Activated CD4-positive, alpha-beta T cell treated with anti-CD3 and anti-CD28 coated beads for 36 hours (primary cell): ENCODE results near the gene CEMIP. TPM values are rescaled to one million over a fixed set of nuclear protein-coding genes. Genes with fewer than 3 reads are reported as not detected.

ENCODE experiments used
- ATAC-seq: fragments of 200-7000 bp; cut with Tn5 transposase; one replicate; pipeline ENCODE4 v1.10.0; 2021; ENCODE audit warnings: mild to moderate bottlenecking, moderate library complexity
- CTCF ChIA-PET: fragments of 350-600 bp; sonication (Branson Sonifier 250); formaldehyde crosslinking; loops from one replicate; lab custom pipeline; 2021; ENCODE audit warnings: antibody characterized with exemption; lab: Charles Lee
- POLR2A ChIA-PET: fragments of 350-600 bp; sonication (Branson Sonifier 250); formaldehyde crosslinking; loops from one replicate; lab custom pipeline; 2021; ENCODE audit warnings: antibody characterized with exemption, inconsistent platforms; lab: Charles Lee
- DNase-seq: peaks from one replicate; pipeline ENCODE4 v3.0.0-alpha.2; 2020
- H3K27ac Mint-ChIP-seq: one replicate; pipeline ENCODE4 v1.8.0; 2021; ENCODE audit warnings: mixed read lengths
- H3K27me3 Mint-ChIP-seq: one replicate; pipeline ENCODE4 v1.8.0; 2021; ENCODE audit warnings: mixed read lengths
- H3K36me3 Mint-ChIP-seq: one replicate; pipeline ENCODE4 v1.8.0; 2021; ENCODE audit warnings: low read depth, mixed read lengths
- H3K4me1 Mint-ChIP-seq: one replicate; pipeline ENCODE4 v1.8.0; 2021; ENCODE audit warnings: mixed read lengths
- H3K4me3 Mint-ChIP-seq: one replicate; pipeline ENCODE4 v1.8.0; 2021; ENCODE audit warnings: mild to moderate bottlenecking, moderate library complexity, mixed read lengths
- H3K9me3 Mint-ChIP-seq: one replicate; pipeline ENCODE4 v1.8.0; 2021; ENCODE audit warnings: low read depth, mixed read lengths
- intact Hi-C, 2 experiments: fragments of 100-400 bp; cut with DNase I in 1 of 2; cut with micrococcal nuclease in 1 of 2; formaldehyde crosslinking; loops; one replicate each; pipeline versions ENCODE4 v1.14.2 to v1.15.1; 2022 to 2024; cut with DNase I, micrococcal nuclease
- total RNA-seq, 2 experiments: library from RNA; stranded (reverse); gene quantifications; one replicate each; pipeline ENCODE4 v1.2.3, GENCODE V29; 2021

Gene CEMIP
- total RNA-seq, 2 experiments from 2014 or later = 0.04 TPM; not detected in 1

GRCh38 chr15:80989081-80989517, 209.9 kb downstream of the CEMIP start:
- POLR2A ChIA-PET = no interaction called here

GRCh38 chr15:80989518-80990478, 210.6 kb downstream of the CEMIP start, which contains the start of gene MESD:
Gene MESD, minus strand, starts transcription at chr15:80989819. Its CDS starts 28 bp downstream, at chr15:80989791.
- no peaks in the 10 kb centered on the region for H3K9me3 Mint-ChIP-seq
- DNase-seq = peak; percentile 99
- H3K27ac Mint-ChIP-seq = peak within 1 kb of the TSS; percentile 89
- ChIA-PET POLR2A (no interaction called here), CTCF (interaction anchor here (0.6 to 2.3 kb wide), 4 partner anchors 11 to 1394 kb away, joined by 3 to 8 read pairs (median 6); partner anchors contain the start of gene TLNRD1)
- no peaks in the 10 kb centered on the region for H3K27me3 Mint-ChIP-seq
- peaks cover 50% of the 10 kb centered on the region for H3K4me1 Mint-ChIP-seq
- peak; percentile 99 for ATAC-seq
- H3K36me3 Mint-ChIP-seq = peaks cover 16% of the 10 kb centered on the region
- peak within 1 kb of the TSS; percentile 94 for H3K4me3 Mint-ChIP-seq
- intact Hi-C loops = loop anchor here (1.0 to 10.0 kb wide), 7 partner anchors 11 to 1548 kb away; partner anchors contain the start of genes TLNRD1 (in 2 of the 2), ABHD17C (in 1 of the 2), MEX3B (in 1 of the 2) and STARD5 (in 1 of the 2)

More at GRCh38 chr15:80989081-80989517, 209.9 kb downstream of the CEMIP start:
- Mint-ChIP-seq H3K4me1 (peaks cover 56% of the 10 kb centered on the region), H3K4me3 (peak overlapping the region; percentile 94), H3K36me3 (peaks cover 17% of the 10 kb centered on the region), H3K27ac (peak overlapping the region; percentile 89), H3K27me3 (no peaks in the 10 kb centered on the region), H3K9me3 (no peaks in the 10 kb centered on the region)
- intact Hi-C loops = loop anchor here (1.0 to 2.0 kb wide), 5 partner anchors 11 to 1057 kb away; partner anchors contain the start of genes ABHD17C (in 1 of the 2), MEX3B (in 1 of the 2), STARD5 (in 1 of the 2) and TLNRD1 (in 1 of the 2)
- no peak for ATAC-seq
- CTCF ChIA-PET = interaction anchor here (1.6 kb wide), 1 partner anchor 9 kb away, joined by 4 read pairs; no protein-coding TSS in a partner anchor
- no peak for DNase-seq

GRCh38 chr15:80990955-80991354, 211.8 kb downstream of the CEMIP start:
- peaks cover 44% of the 10 kb centered on the region for H3K4me1 Mint-ChIP-seq

GRCh38 chr15:80991421-80991820, 212.3 kb downstream of the CEMIP start:
- POLR2A ChIA-PET = interaction anchor here (1.0 kb wide), 1 partner anchor 9 kb away, joined by 6 read pairs; the partner anchor contains the start of gene TLNRD1
- H3K27ac Mint-ChIP-seq = no peak overlapping the region

More at GRCh38 chr15:80990955-80991354, 211.8 kb downstream of the CEMIP start:
- POLR2A ChIA-PET = interaction anchor here (1.0 kb wide), 1 partner anchor 9 kb away, joined by 6 read pairs; the partner anchor contains the start of gene TLNRD1
- CTCF ChIA-PET = interaction anchor here (0.6 to 2.3 kb wide), 6 partner anchors 9 to 1393 kb away, joined by 3 to 8 read pairs (median 5); partner anchors contain the start of gene TLNRD1
- DNase-seq (no peak), ATAC-seq (no peak)
- H3K36me3 Mint-ChIP-seq = peaks cover 13% of the 10 kb centered on the region
- intact Hi-C loops = loop anchor here (1.0 to 10.0 kb wide), 3 partner anchors 9 to 1546 kb away; partner anchors contain the start of gene TLNRD1 (in 1 of the 2)
- H3K27me3 Mint-ChIP-seq = no peaks in the 10 kb centered on the region
- no peak overlapping the region for H3K27ac Mint-ChIP-seq
- H3K4me3 Mint-ChIP-seq = no peak overlapping the region
- H3K9me3 Mint-ChIP-seq = no peaks in the 10 kb centered on the region

GRCh38 chr15:80992006-80992405, 212.8 kb downstream of the CEMIP start:
- intact Hi-C loops = loop anchor here in 1 of 2 experiments (5.0 to 10.0 kb wide), 2 partner anchors 413 to 1545 kb away; no protein-coding TSS in a partner anchor
- ATAC-seq (no peak), DNase-seq (no peak)
- Mint-ChIP-seq H3K36me3 (peaks cover 10% of the 10 kb centered on the region), H3K4me1 (peaks cover 35% of the 10 kb centered on the region), H3K4me3 (no peak overlapping the region), H3K9me3 (no peaks in the 10 kb centered on the region), H3K27ac (no peak overlapping the region), H3K27me3 (no peaks in the 10 kb centered on the region)
- POLR2A ChIA-PET = interaction anchor here (1.0 kb wide), 1 partner anchor 8 kb away, joined by 6 read pairs; the partner anchor contains the start of gene TLNRD1
- CTCF ChIA-PET = interaction anchor here (1.2 to 5.0 kb wide), 4 partner anchors 8 to 274 kb away, joined by 7 to 23 read pairs (median 8); partner anchors contain the start of gene TLNRD1

More at GRCh38 chr15:80991421-80991820, 212.3 kb downstream of the CEMIP start:
- DNase-seq (peak; percentile 61), ATAC-seq (peak; percentile 35)
- H3K9me3 Mint-ChIP-seq = no peaks in the 10 kb centered on the region
- H3K27me3 Mint-ChIP-seq = no peaks in the 10 kb centered on the region
- intact Hi-C loops = loop anchor here in 1 of 2 experiments (5.0 to 10.0 kb wide), 2 partner anchors 413 to 1546 kb away; no protein-coding TSS in a partner anchor
- CTCF ChIA-PET = interaction anchor here (1.0 to 5.0 kb wide), 5 partner anchors 9 to 284 kb away, joined by 3 to 23 read pairs (median 7); partner anchors contain the start of gene TLNRD1
- H3K36me3 Mint-ChIP-seq = peaks cover 10% of the 10 kb centered on the region
- no peak overlapping the region for H3K4me3 Mint-ChIP-seq
- peaks cover 41% of the 10 kb centered on the region for H3K4me1 Mint-ChIP-seq

- Mint-ChIP-seq H3K4me1 (peaks cover 32% of the 10 kb centered on the region), H3K4me3 (no peak overlapping the region), H3K27ac (no peak overlapping the region), H3K36me3 (peaks cover 10% of the 10 kb centered on the region), H3K9me3 (no peaks in the 10 kb centered on the region), H3K27me3 (no peaks in the 10 kb centered on the region)
- ChIA-PET CTCF (interaction anchor here (2.3 to 5.0 kb wide), 2 partner anchors 8 to 274 kb away, joined by 8 to 23 read pairs; partner anchors contain the start of gene TLNRD1), POLR2A (no interaction called here)
- intact Hi-C loops = loop anchor here in 1 of 2 experiments (5.0 to 10.0 kb wide), 2 partner anchors 412 to 1545 kb away; no protein-coding TSS in a partner anchor
- ATAC-seq (no peak), DNase-seq (no peak)
These were observed 213.3 kb downstream of the CEMIP start for GRCh38 chr15:80992441-80992840.

GRCh38 chr15:80996247-80996646, 217.1 kb downstream of the CEMIP start:
- intact Hi-C loops = loop anchor here (1.0 to 10.0 kb wide), 4 partner anchors 110 to 409 kb away; no protein-coding TSS in a partner anchor
- H3K36me3 Mint-ChIP-seq = no peaks in the 10 kb centered on the region
- ChIA-PET POLR2A (no interaction called here), CTCF (interaction anchor here (5.0 kb wide), 1 partner anchor 270 kb away, joined by 23 read pairs; no protein-coding TSS in a partner anchor)
- H3K27ac Mint-ChIP-seq = no peak overlapping the region
- no peaks in the 10 kb centered on the region for H3K9me3 Mint-ChIP-seq
- peak; percentile 24 for DNase-seq
- no peaks in the 10 kb centered on the region for H3K27me3 Mint-ChIP-seq
- H3K4me1 Mint-ChIP-seq = peaks cover 24% of the 10 kb centered on the region
- H3K4me3 Mint-ChIP-seq = no peak overlapping the region
- ATAC-seq = no peak

GRCh38 chr15:80997692-80998091, 218.5 kb downstream of the CEMIP start:
- ChIA-PET CTCF (interaction anchor here (0.6 to 1.8 kb wide), 3 partner anchors 106 to 268 kb away, joined by 3 to 11 read pairs (median 3); no protein-coding TSS in a partner anchor), POLR2A (interaction anchor here (0.7 kb wide), 1 partner anchor 147 kb away, joined by 8 read pairs; no protein-coding TSS in a partner anchor)
- ATAC-seq (no peak), DNase-seq (no peak)
- intact Hi-C loops = loop anchor here (2.0 to 10.0 kb wide), 2 partner anchors 111 to 407 kb away; no protein-coding TSS in a partner anchor
- Mint-ChIP-seq H3K9me3 (no peaks in the 10 kb centered on the region), H3K4me1 (peaks cover 18% of the 10 kb centered on the region), H3K27ac (no peak overlapping the region), H3K36me3 (no peaks in the 10 kb centered on the region), H3K4me3 (no peak overlapping the region), H3K27me3 (no peaks in the 10 kb centered on the region)

- Mint-ChIP-seq H3K9me3 (no peaks in the 10 kb centered on the region), H3K36me3 (peaks cover under 1% of the 10 kb centered on the region), H3K4me1 (peaks cover 21% of the 10 kb centered on the region), H3K27me3 (no peaks in the 10 kb centered on the region), H3K4me3 (no peak overlapping the region), H3K27ac (peak overlapping the region; percentile 52)
- DNase-seq (no peak), ATAC-seq (no peak)
- ChIA-PET POLR2A (interaction anchor here (0.7 kb wide), 1 partner anchor 146 kb away, joined by 8 read pairs; no protein-coding TSS in a partner anchor), CTCF (interaction anchor here (1.6 to 1.8 kb wide), 2 partner anchors 105 to 268 kb away, joined by 3 to 11 read pairs; no protein-coding TSS in a partner anchor)
- intact Hi-C loops = loop anchor here in 1 of 2 experiments (10.0 kb wide), 1 partner anchor 407 kb away; no protein-coding TSS in a partner anchor
These were observed 219.1 kb downstream of the CEMIP start for GRCh38 chr15:80998251-80998650.

- Mint-ChIP-seq H3K27me3 (no peaks in the 10 kb centered on the region), H3K4me1 (peaks cover 35% of the 10 kb centered on the region), H3K36me3 (peaks cover 13% of the 10 kb centered on the region), H3K4me3 (peak overlapping the region; percentile 92), H3K27ac (peak overlapping the region; percentile 92), H3K9me3 (no peaks in the 10 kb centered on the region)
- DNase-seq = peak; percentile 77
- intact Hi-C loops = loop anchor here (1.0 to 10.0 kb wide), 11 partner anchors 9 to 1047 kb away; partner anchors contain the start of genes FAH (in 1 of the 2), MESD (in 1 of the 2) and MEX3B (in 1 of the 2)
- POLR2A ChIA-PET = interaction anchor here (1.6 kb wide), 1 partner anchor 8 kb away, joined by 6 read pairs; no protein-coding TSS in a partner anchor
- ATAC-seq = peak; percentile 12
- CTCF ChIA-PET = interaction anchor here (0.7 to 1.9 kb wide), 4 partner anchors 8 to 1621 kb away, joined by 3 to 8 read pairs (median 4); no protein-coding TSS in a partner anchor
These were observed 220.5 kb downstream of the CEMIP start for GRCh38 chr15:80999623-81000036.
